ENCODE measurements around the gene ARHGAP22.

Gene ARHGAP22

GRCh38 chr10:48464121-48464870, 140.6 kb downstream of the ARHGAP22 start:
- no peak for TF ChIP-seq Cebpa-rat (IDR thresholded peaks at IDR 0.05)
- Histone ChIP-seq H3K27ac (no peak overlapping the region), H3K4me2 (no peak overlapping the region), H3K36me3 (peaks cover 0 to 12% (median 0%) of the 10 kb centered on the region in 11 experiments; a peak in 1 of 22 replicates), H3K4me1 (peaks cover under 1 to 10% (median 4%) of the 10 kb centered on the region in 10 experiments; a peak in 14 of 20 replicates), H3K9ac (no peak overlapping the region), H3K27me3 (no peaks in the 10 kb centered on the region), H3K9me3 (replicated peaks in 1 of 11) (peaks cover 0 to 6% (median 0%) of the 10 kb centered on the region in 11 experiments; a peak in 2 of 22 replicates), H4K20me1 (peaks cover 0 to 12% (median 0%) of the 10 kb centered on the region in 11 experiments; a peak in 2 of 22 replicates), H3K4me3 (no peak overlapping the region)

GRCh38 chr10:48463318-48464003, 141.4 kb downstream of the ARHGAP22 start:
- TF ChIP-seq Cebpa-rat (IDR thresholded peaks at IDR 0.05), result no peak
- no peaks in the 10 kb centered on the region for H3K27me3 ChIP-seq
- H3K9ac ChIP-seq, result no peak overlapping the region
- no peak overlapping the region for H3K4me3 ChIP-seq
- H3K9me3 ChIP-seq (replicated peaks in 1 of 11), result peaks cover 0 to 6% (median 0%) of the 10 kb centered on the region in 11 experiments; a peak in 2 of 22 replicates
- no peak overlapping the region for H3K27ac ChIP-seq
- peaks cover 0 to 19% (median 0%) of the 10 kb centered on the region in 11 experiments; a peak in 1 of 22 replicates for H3K36me3 ChIP-seq
- H4K20me1 ChIP-seq, result peaks cover 0 to 12% (median 0%) of the 10 kb centered on the region in 11 experiments; a peak in 2 of 22 replicates
- 0 out of 20 replicates have a peak, but pooled peaks cover 0 to 5% (median 0%) of the 10 kb centered on the region in 10 experiments for H3K4me1 ChIP-seq
- no peak overlapping the region for H3K4me2 ChIP-seq

GRCh38 chr10:48462482-48463020, 142.3 kb downstream of the ARHGAP22 start:
- TF ChIP-seq Cebpa-rat (IDR thresholded peaks at IDR 0.05), result no peak
- Histone ChIP-seq H3K27me3 (no peaks in the 10 kb centered on the region), H3K4me1 (peaks cover under 1 to 6% (median under 1%) of the 10 kb centered on the region in 10 experiments; a peak in 17 of 20 replicates), H3K4me2 (peak overlapping the region in 1 of 11 experiments; percentile 18; a peak in 1 of 22 replicates), H4K20me1 (peaks cover 0 to 12% (median 0%) of the 10 kb centered on the region in 11 experiments; a peak in 2 of 22 replicates), H3K9me3 (replicated peaks in 1 of 11) (peaks cover 0 to 6% (median 0%) of the 10 kb centered on the region in 11 experiments; a peak in 2 of 22 replicates), H3K9ac (no peak overlapping the region), H3K4me3 (no peak overlapping the region), H3K36me3 (peaks cover 0 to 19% (median 0%) of the 10 kb centered on the region in 11 experiments; a peak in 1 of 22 replicates), H3K27ac (no peak overlapping the region)

GRCh38 chr10:48461623-48462481, 143.0 kb downstream of the ARHGAP22 start:
- TF ChIP-seq Cebpa-rat (IDR thresholded peaks at IDR 0.05), result no peak
- Histone ChIP-seq H3K4me2 (no peak overlapping the region), H4K20me1 (peaks cover 0 to 12% (median 0%) of the 10 kb centered on the region in 11 experiments; a peak in 2 of 22 replicates), H3K27me3 (no peaks in the 10 kb centered on the region), H3K27ac (no peak overlapping the region), H3K36me3 (peaks cover 0 to 19% (median 0%) of the 10 kb centered on the region in 11 experiments; a peak in 1 of 22 replicates), H3K4me1 (peaks cover 8 to 13% (median 8%) of the 10 kb centered on the region in 10 experiments), H3K9ac (no peak overlapping the region), H3K4me3 (no peak overlapping the region), H3K9me3 (replicated peaks in 1 of 11) (peaks cover 0 to 6% (median 0%) of the 10 kb centered on the region in 11 experiments; a peak in 2 of 22 replicates)

- peaks cover 0 to 6% (median 0%) of the 10 kb centered on the region in 11 experiments; a peak in 2 of 22 replicates for H3K9me3 ChIP-seq (replicated peaks in 1 of 11)
- no peak overlapping the region for H3K4me3 ChIP-seq
- H3K36me3 ChIP-seq, result peaks cover 0 to 19% (median 0%) of the 10 kb centered on the region in 11 experiments; a peak in 1 of 22 replicates
- peaks cover 0 to 15% (median 0%) of the 10 kb centered on the region in 11 experiments; a peak in 3 of 22 replicates for H4K20me1 ChIP-seq
- H3K27me3 ChIP-seq, result no peaks in the 10 kb centered on the region
- H3K27ac ChIP-seq, result no peak overlapping the region
- H3K4me1 ChIP-seq, result peaks cover 21 to 30% (median 25%) of the 10 kb centered on the region in 10 experiments
- no peak for TF ChIP-seq Cebpa-rat (IDR thresholded peaks at IDR 0.05)
- no peak overlapping the region for H3K4me2 ChIP-seq
- H3K9ac ChIP-seq, result no peak overlapping the region
These were observed 144.7 kb downstream of the ARHGAP22 start for GRCh38 chr10:48460182-48460581.

GRCh38 chr10:48459270-48460150, 145.4 kb downstream of the ARHGAP22 start:
- Histone ChIP-seq H3K4me3 (no peak overlapping the region), H3K27me3 (no peaks in the 10 kb centered on the region), H3K27ac (no peak overlapping the region), H4K20me1 (peaks cover 0 to 9% (median 0%) of the 10 kb centered on the region in 11 experiments; a peak in 3 of 22 replicates), H3K4me1 (peaks cover 21 to 35% (median 30%) of the 10 kb centered on the region in 10 experiments), H3K9ac (no peak overlapping the region), H3K9me3 (replicated peaks in 1 of 11) (peaks cover 0 to 6% (median 0%) of the 10 kb centered on the region in 11 experiments; a peak in 2 of 22 replicates), H3K4me2 (no peak overlapping the region), H3K36me3 (peaks cover 0 to 19% (median 0%) of the 10 kb centered on the region in 11 experiments; a peak in 1 of 22 replicates)
- no peak for TF ChIP-seq Cebpa-rat (IDR thresholded peaks at IDR 0.05)

GRCh38 chr10:48458662-48459048, 146.2 kb downstream of the ARHGAP22 start:
- Histone ChIP-seq H3K4me1 (peaks cover 21 to 43% (median 38%) of the 10 kb centered on the region in 10 experiments), H3K4me3 (no peak overlapping the region), H3K9ac (no peak overlapping the region), H3K4me2 (no peak overlapping the region), H4K20me1 (peaks cover 0 to 14% (median 0%) of the 10 kb centered on the region in 11 experiments; a peak in 3 of 22 replicates), H3K9me3 (replicated peaks in 1 of 11) (peaks cover 0 to 6% (median 0%) of the 10 kb centered on the region in 11 experiments; a peak in 2 of 22 replicates), H3K27ac (no peak overlapping the region), H3K27me3 (no peaks in the 10 kb centered on the region; a peak in 1 of 22 replicates), H3K36me3 (peaks cover 0 to 22% (median 0%) of the 10 kb centered on the region in 11 experiments; a peak in 1 of 22 replicates)
- TF ChIP-seq Cebpa-rat (IDR thresholded peaks at IDR 0.05), result no peak
